ENCODE measurements around the gene FAM227B.
"Not testable (repeated sequence)": the region's sequence is repeated elsewhere in the genome, so short reads cannot be mapped to it uniquely, and the experiment has no call there.

GRCh38 chr15:49666486-49666885, 45.9 kb upstream of the FAM227B start:
- TF ChIP-seq CTCF (conservative IDR thresholded peaks at IDR 0.05); EZH2 (IDR thresholded peaks at IDR 0.05; ENCODE audit: low read depth): not testable (repeated sequence)

Measured in PC-9 (cell line).